AG04450 (cell line): ENCODE data around the gene CHRNB2. TPM values are rescaled to one million over a fixed set of nuclear protein-coding genes. Genes with fewer than 3 reads are reported as not detected.

ENCODE experiments used
- CTCF ChIA-PET: fragments of 300-600, 350-600 bp; formaldehyde crosslinking; extraction: SDS; loops from one replicate; lab custom pipeline; 2022; ENCODE audit warnings: antibody characterized with exemption, inconsistent platforms; lab: Charles Lee
- POLR2A ChIA-PET: fragments of 350-600 bp; formaldehyde crosslinking; extraction: SDS; loops from one replicate; lab custom pipeline; 2021; ENCODE audit warnings: antibody characterized with exemption, inconsistent platforms; lab: Yijun Ruan, JAX
- DNase-seq: peaks from one replicate; pipeline ENCODE4 v3.0.0-alpha.2; 2011; ENCODE audit warnings: low read depth, low spot score
- H3K27ac ChIP-seq: one replicate; pipeline ENCODE4 v1.5.1; 2012; ENCODE audit warnings: low read depth, low read length, control low read depth
- H3K27me3 ChIP-seq: one replicate; pipeline ENCODE4 v1.6.0; 2012; ENCODE audit warnings: low read length; ENCODE audit not compliant: control insufficient read depth, insufficient read depth
- H3K4me3 ChIP-seq: 2 replicates; pipeline ENCODE4 v1.5.1; 2011; ENCODE audit warnings: mild to moderate bottlenecking, low read depth, low read length, control low read depth
- H3K9me3 ChIP-seq: 2 replicates; pipeline ENCODE4 v1.5.1; 2012; ENCODE audit warnings: low read length; ENCODE audit not compliant: control insufficient read depth, insufficient read depth
- CTCF ChIP-seq: IDR thresholded peaks from 2 replicates; pipeline ENCODE4 v1.5.1; 2011; ENCODE audit warnings: low read depth, low read length, control low read depth, inconsistent platforms
- polyA plus RNA-seq: library from polyadenylated mRNA; depleted of rRNA; stranded (reverse); fragments of >200 nt; gene quantifications from 2 replicates; pipeline ENCODE4 v1.2.3, GENCODE V29; 2011

CHRNB2 gene
- polyA plus RNA-seq, 1 experiment = 0.06 TPM

GRCh38 chr1:154568157-154568815 lies 708 bp downstream of the CHRNB2 start:
- Histone ChIP-seq H3K27me3 (peaks cover 37% of the 10 kb centered on the region), H3K4me3 (peak overlapping the region; percentile 29; the same call in 1 of the 2 replicates), H3K9me3 (no peaks in the 10 kb centered on the region; the same call in 1 of the 2 replicates), H3K27ac (no peak overlapping the region)
- no peak for DNase-seq
- CTCF ChIA-PET = interaction anchor here (0.6 to 1.7 kb wide), 2 partner anchors 9 to 21 kb away, joined by 5 to 9 read pairs; no protein-coding TSS in a partner anchor
- POLR2A ChIA-PET = interaction anchor here (1.1 kb wide), 1 partner anchor 8 kb away, joined by 3 read pairs; no protein-coding TSS in a partner anchor
- TF ChIP-seq CTCF = no peak

DNA sequence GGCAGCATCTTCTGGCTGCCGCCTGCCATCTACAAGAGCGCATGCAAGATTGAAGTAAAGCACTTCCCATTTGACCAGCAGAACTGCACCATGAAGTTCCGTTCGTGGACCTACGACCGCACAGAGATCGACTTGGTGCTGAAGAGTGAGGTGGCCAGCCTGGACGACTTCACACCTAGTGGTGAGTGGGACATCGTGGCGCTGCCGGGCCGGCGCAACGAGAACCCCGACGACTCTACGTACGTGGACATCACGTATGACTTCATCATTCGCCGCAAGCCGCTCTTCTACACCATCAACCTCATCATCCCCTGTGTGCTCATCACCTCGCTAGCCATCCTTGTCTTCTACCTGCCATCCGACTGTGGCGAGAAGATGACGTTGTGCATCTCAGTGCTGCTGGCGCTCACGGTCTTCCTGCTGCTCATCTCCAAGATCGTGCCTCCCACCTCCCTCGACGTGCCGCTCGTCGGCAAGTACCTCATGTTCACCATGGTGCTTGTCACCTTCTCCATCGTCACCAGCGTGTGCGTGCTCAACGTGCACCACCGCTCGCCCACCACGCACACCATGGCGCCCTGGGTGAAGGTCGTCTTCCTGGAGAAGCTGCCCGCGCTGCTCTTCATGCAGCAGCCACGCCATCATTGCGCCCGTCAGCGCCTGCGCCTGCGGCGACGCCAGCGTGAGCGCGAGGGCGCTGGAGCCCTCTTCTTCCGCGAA lies 3.8 kb downstream of the CHRNB2 start:
- DNase-seq = no peak
- Histone ChIP-seq H3K27me3 (peaks cover 31% of the 10 kb centered on the region), H3K27ac (no peak overlapping the region), H3K9me3 (no peaks in the 10 kb centered on the region; the same call in 1 of the 2 replicates), H3K4me3 (no peak overlapping the region)
- POLR2A ChIA-PET = no interaction called here
- CTCF ChIA-PET = no interaction called here
- TF ChIP-seq CTCF = no peak

- Histone ChIP-seq H3K4me3 (no peak overlapping the region), H3K27me3 (peaks cover 27% of the 10 kb centered on the region), H3K9me3 (no peaks in the 10 kb centered on the region; the same call in 1 of the 2 replicates), H3K27ac (no peak overlapping the region)
- POLR2A ChIA-PET = no interaction called here
- TF ChIP-seq CTCF = no peak
- DNase-seq = no peak
- CTCF ChIA-PET = no interaction called here
Measured at GRCh38 chr1:154571964-154572288, 4.3 kb downstream of the CHRNB2 start.

- peaks cover 21% of the 10 kb centered on the region for H3K27me3 ChIP-seq
- ChIA-PET CTCF (interaction anchor here (1.1 kb wide), 1 partner anchor 13 kb away, joined by 3 read pairs; no protein-coding TSS in a partner anchor), POLR2A (no interaction called here)
- no peak for TF ChIP-seq CTCF
- no peaks in the 10 kb centered on the region; the same call in 1 of the 2 replicates for H3K9me3 ChIP-seq
- H3K4me3 ChIP-seq = no peak overlapping the region
- H3K27ac ChIP-seq = no peak overlapping the region
- DNase-seq = no peak
Measured at GRCh38 chr1:154572468-154573167, 5.0 kb downstream of the CHRNB2 start.
